ENCODE results near the gene CHCHD6.

Gene CHCHD6

DNA sequence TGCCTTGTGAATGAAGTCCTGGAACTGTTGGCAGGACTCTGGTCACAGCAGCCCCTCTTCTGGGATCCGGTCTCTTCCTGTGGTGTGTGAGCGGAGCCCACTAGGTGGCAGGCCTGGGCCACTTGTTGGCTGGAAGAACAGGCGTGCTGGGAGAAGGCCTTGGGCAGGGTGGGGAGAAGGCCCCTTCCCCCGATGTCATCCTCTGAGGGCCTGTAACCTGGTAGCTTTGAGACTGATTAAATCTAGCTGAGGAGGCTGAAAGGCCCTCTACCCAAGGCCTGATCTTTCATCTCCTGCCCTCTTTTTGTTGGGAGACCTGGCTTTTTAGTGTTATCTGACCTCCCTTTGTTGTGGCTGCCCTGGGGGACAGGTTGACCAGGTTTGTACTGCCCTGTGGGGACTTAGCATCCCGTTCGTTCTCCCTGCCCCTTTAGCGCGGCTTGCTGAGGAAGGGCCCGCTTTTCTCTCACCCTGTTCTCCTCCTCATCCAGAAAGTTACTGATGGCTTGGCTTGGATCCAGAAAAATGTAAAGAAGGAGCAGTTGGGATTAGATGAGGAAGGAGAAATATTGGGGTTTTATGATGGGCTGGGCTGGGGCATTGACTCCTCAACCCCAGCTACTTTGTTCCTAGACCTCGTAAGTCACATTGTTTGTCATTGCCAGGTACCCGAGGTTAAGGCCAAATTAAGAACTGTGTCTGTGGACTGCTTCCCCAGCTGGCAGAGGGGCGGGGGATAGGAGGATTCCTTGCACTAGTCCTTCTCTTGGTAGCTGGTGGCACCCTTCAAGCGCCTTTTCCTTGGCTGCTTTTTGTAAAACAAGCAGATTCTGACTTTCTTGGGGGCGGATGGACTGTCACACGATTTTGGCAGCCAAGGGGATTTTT is 48.5 kb downstream of the CHCHD6 start:
- Histone ChIP-seq H3K4me1 (ENCODE audit: control insufficient read depth, insufficient read depth, low read length) (peaks cover 14% of the 10 kb centered on the region), H3K4me3 (ENCODE audit: low read length) (no peak overlapping the region), H3K36me3 (ENCODE audit: control insufficient read depth, insufficient read depth, low read length) (no peaks in the 10 kb centered on the region), H3K27me3 (ENCODE audit: control insufficient read depth, insufficient read depth, low read length) (no peaks in the 10 kb centered on the region), H3K9me3 (ENCODE audit: control insufficient read depth, low read length) (no peaks in the 10 kb centered on the region), H3K9ac (ENCODE audit: low read length) (no peak overlapping the region)

DNA sequence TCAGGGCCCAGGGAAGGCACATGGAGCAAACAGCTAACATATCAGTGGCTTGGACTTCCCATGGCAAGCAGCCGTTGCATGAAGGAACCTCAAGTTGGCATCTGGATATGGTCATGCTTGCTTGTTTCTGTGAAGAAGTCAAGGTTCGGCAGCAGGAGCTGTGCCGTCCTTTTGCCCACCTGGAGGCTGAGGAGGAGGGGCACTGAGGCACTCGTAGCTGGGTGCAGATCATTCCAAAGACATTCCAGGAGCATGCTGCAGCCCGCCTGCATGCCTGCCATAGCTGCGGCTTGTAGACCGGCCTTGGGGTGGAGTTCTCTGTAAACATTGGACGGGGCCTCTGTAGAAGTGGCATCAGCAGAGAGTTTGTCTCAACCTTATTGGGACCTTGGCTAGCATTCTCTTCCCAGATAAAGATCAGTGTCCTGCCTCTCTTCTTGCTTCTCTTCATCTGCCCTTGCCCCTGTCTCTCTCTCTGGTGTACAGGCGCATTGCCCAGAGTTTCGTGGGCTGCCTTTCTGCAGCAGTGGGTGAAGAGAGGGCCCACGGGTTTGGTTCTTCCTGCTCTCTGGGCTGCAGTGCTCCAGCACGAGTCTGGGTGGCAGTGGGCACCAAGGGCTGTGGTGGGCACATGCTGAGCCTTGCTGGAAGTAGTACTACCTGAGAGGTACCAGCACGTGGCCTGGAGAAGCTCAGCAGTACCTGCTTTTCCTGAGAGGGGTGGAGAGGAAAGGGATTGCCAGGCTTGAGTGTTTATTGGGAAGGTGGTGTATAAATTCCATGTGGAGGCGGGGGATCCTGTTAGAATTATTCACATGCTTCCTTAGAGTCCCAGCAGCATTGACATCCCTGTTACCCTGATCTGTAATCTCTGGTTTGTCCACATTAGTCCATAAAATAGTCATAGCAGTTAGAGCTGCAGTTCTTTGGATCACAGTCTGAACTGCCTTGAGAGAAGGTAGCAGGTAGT is 49.4 kb downstream of the CHCHD6 start:
- Histone ChIP-seq H3K9me3 (ENCODE audit: control insufficient read depth, low read length) (no peaks in the 10 kb centered on the region), H3K36me3 (ENCODE audit: control insufficient read depth, insufficient read depth, low read length) (no peaks in the 10 kb centered on the region), H3K4me1 (ENCODE audit: control insufficient read depth, insufficient read depth, low read length) (peaks cover 14% of the 10 kb centered on the region), H3K27me3 (ENCODE audit: control insufficient read depth, insufficient read depth, low read length) (no peaks in the 10 kb centered on the region), H3K4me3 (ENCODE audit: low read length) (no peak overlapping the region), H3K9ac (ENCODE audit: low read length) (no peak overlapping the region)

DNA sequence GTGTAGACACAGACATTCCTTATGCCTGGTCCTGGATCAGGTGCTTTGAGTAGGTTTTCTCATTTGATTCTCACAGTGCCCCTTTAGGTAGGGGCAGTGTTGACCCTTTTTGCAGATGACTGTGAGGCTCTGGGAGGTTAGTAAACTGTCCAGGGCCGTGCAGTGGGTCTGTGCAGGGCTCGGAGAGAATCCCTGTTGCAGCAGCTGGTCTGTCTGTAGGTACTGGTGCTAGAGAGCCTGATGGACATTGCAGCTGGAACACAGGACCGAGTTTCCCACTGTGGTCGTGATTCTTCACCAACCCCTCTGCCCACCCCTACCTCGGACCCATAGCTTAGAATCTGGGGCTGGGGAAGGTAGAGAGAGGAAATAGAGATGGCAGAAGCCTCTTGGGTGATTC is 51.8 kb downstream of the CHCHD6 start:
- H3K36me3 ChIP-seq (ENCODE audit: control insufficient read depth, insufficient read depth, low read length): no peaks in the 10 kb centered on the region
- no peak overlapping the region for H3K4me3 ChIP-seq (ENCODE audit: low read length)
- H3K9me3 ChIP-seq (ENCODE audit: control insufficient read depth, low read length): no peaks in the 10 kb centered on the region
- peaks cover 8% of the 10 kb centered on the region for H3K4me1 ChIP-seq (ENCODE audit: control insufficient read depth, insufficient read depth, low read length)
- H3K9ac ChIP-seq (ENCODE audit: low read length): no peak overlapping the region
- H3K27me3 ChIP-seq (ENCODE audit: control insufficient read depth, insufficient read depth, low read length): no peaks in the 10 kb centered on the region

DNA sequence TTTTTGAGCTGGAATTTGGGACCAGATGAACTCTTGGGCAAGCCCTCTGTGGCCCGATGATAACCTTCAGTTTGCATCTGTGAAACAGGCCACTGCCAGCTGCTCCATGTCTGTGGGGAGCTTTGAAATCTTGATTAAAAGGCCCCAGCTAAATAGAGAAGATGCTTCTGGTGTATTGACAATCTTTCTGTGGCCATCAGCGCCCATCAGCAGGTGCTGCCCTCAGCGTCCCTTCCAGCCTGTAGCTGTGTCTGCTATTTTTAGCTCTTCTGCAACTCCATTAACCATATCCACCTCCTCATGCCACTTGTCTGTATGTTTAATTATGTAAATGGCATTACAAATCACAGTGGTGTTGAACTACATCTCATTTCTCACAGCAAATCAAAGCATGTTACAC is 54.0 kb downstream of the CHCHD6 start:
- Histone ChIP-seq H3K4me3 (ENCODE audit: low read length) (no peak overlapping the region), H3K9me3 (ENCODE audit: control insufficient read depth, low read length) (no peaks in the 10 kb centered on the region), H3K9ac (ENCODE audit: low read length) (no peak overlapping the region), H3K4me1 (ENCODE audit: control insufficient read depth, insufficient read depth, low read length) (no peaks in the 10 kb centered on the region), H3K36me3 (ENCODE audit: control insufficient read depth, insufficient read depth, low read length) (no peaks in the 10 kb centered on the region), H3K27me3 (ENCODE audit: control insufficient read depth, insufficient read depth, low read length) (no peaks in the 10 kb centered on the region)

DNA sequence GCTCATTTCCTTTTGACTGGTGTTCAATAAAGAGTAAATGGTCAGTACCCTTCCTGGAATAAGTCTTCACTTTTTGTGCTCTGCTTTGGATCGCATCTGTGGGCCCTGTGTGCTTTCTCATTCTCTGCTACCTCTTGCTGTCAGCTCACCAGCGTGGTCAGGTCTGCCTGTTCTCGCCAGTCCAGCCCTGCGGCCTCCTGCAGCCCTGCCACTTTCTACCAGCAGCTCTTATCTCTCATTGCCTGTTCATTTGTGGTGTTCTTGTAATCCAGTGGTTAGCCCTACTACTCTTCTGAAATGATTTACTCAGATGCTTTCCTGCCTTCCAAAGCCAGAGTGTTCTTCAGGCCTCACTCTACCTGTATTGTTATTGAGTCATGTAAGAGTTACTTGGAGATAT is 54.8 kb downstream of the CHCHD6 start:
- Histone ChIP-seq H3K27me3 (ENCODE audit: control insufficient read depth, insufficient read depth, low read length) (no peaks in the 10 kb centered on the region), H3K36me3 (ENCODE audit: control insufficient read depth, insufficient read depth, low read length) (no peaks in the 10 kb centered on the region), H3K9me3 (ENCODE audit: control insufficient read depth, low read length) (no peaks in the 10 kb centered on the region), H3K9ac (ENCODE audit: low read length) (no peak overlapping the region), H3K4me1 (ENCODE audit: control insufficient read depth, insufficient read depth, low read length) (no peaks in the 10 kb centered on the region), H3K4me3 (ENCODE audit: low read length) (no peak overlapping the region)

DNA sequence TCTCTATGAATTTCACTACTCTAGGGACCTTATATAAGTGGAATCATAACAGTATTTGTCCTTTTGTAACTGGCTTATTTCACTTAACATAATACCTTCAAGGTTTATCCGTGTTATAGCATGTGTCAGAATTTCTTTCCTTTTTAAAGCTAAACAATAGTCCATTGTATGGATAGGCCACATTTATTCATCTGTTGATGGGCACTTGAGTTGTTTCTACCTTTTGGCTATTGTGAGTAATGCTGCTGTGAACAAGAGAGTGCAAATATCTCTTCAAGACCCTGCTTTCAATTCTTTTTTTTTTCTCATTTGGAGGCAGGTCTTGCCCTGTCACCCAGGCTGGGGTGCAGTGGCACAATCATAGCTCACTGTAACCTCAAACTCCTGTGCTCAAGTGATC is 56.5 kb downstream of the CHCHD6 start:
- Histone ChIP-seq H3K9me3 (ENCODE audit: control insufficient read depth, low read length) (no peaks in the 10 kb centered on the region), H3K36me3 (ENCODE audit: control insufficient read depth, insufficient read depth, low read length) (no peaks in the 10 kb centered on the region), H3K9ac (ENCODE audit: low read length) (no peak overlapping the region), H3K27me3 (ENCODE audit: control insufficient read depth, insufficient read depth, low read length) (no peaks in the 10 kb centered on the region), H3K4me3 (ENCODE audit: low read length) (no peak overlapping the region), H3K4me1 (ENCODE audit: control insufficient read depth, insufficient read depth, low read length) (no peaks in the 10 kb centered on the region)

DNA sequence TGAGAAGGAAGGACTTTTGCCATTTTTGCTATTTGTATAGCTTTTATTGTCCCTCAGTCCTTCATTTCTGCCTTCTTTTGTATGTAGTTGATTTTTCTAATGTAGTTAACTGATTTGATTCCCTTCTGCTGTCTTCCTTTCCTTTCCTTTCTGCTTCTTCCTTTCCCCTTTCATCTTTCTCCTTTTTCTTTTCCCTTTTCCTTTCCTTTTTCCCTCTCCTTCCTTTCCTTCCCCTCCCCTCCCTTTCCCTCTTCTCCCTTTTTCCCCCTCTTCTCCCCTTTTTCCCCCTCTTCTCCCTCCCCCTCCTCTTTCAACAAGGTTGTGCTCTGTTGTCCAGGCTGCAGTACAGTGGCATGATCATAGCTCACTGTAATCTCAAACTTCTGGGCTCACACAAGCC is 59.0 kb downstream of the CHCHD6 start:
- Histone ChIP-seq H3K36me3 (ENCODE audit: control insufficient read depth, insufficient read depth, low read length) (no peaks in the 10 kb centered on the region), H3K4me3 (ENCODE audit: low read length) (no peak overlapping the region), H3K9me3 (ENCODE audit: control insufficient read depth, low read length) (no peaks in the 10 kb centered on the region), H3K27me3 (ENCODE audit: control insufficient read depth, insufficient read depth, low read length) (no peaks in the 10 kb centered on the region), H3K9ac (ENCODE audit: low read length) (no peak overlapping the region), H3K4me1 (ENCODE audit: control insufficient read depth, insufficient read depth, low read length) (no peaks in the 10 kb centered on the region)

DNA sequence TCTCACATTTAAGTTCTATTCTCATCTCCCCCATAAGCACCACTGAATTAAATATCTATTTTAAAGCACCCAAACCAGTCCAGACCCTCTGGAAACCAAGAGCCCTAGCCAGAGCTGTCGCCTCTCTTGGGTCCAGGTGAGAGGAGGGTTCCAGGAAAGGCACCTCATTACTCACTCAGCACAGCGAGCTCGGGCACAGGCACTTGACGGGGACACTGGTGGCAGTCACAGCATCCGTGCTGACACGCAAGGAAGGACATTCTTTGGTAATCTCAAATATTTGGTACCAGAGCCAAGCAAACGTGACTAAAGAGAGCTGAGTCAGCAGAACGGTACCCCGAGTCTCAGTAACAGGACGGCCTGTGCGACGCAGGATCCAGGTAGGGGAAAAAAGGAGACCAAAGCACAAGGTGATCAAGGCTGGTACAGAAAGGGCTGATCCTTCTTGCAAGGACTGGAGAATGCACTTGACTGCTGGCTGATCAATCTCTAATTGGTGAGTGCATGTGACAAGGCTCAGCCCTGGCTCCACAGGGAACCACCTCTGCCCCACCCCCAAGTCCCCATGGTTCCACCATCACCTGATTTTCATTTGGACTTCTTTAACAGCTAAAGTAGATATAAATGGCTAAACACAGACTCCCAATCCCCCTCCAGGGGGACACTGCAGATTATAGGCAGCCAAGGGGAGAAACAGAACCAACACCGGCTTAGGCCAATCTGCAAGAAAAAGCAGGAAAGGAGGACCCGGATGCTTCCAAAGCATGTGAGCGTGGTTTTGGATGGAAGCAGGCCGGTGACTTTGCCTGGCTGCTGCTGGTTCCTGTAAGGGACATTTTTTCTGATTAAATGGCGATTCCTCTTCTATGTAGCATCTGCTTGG is 61.4 kb downstream of the CHCHD6 start:
- H3K4me1 ChIP-seq (ENCODE audit: control insufficient read depth, insufficient read depth, low read length): no peaks in the 10 kb centered on the region
- H3K27me3 ChIP-seq (ENCODE audit: control insufficient read depth, insufficient read depth, low read length): no peaks in the 10 kb centered on the region
- H3K4me3 ChIP-seq (ENCODE audit: low read length): no peak overlapping the region
- H3K9ac ChIP-seq (ENCODE audit: low read length): no peak overlapping the region
- H3K36me3 ChIP-seq (ENCODE audit: control insufficient read depth, insufficient read depth, low read length): no peaks in the 10 kb centered on the region
- no peaks in the 10 kb centered on the region for H3K9me3 ChIP-seq (ENCODE audit: control insufficient read depth, low read length)

DNA sequence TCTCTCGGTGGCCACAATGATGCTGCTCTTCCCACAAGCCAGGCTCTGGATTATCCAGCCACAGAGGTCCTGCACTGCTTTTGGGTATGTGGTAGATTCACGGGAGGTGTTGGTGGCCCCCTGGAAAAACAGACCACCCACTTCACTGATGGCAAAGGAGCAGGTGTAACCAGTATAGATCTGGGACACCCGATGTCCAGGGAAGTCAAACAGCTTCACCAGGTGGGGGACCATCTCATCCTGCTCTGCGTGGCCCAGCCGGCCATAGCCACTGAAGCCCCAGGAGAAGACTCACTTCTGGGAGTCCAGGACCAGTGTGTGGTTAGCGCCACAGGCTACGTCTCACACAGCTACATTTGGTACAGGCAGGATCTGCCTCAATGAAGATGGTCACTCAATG is 62.6 kb downstream of the CHCHD6 start:
- Histone ChIP-seq H3K27me3 (ENCODE audit: control insufficient read depth, insufficient read depth, low read length) (no peaks in the 10 kb centered on the region), H3K36me3 (ENCODE audit: control insufficient read depth, insufficient read depth, low read length) (no peaks in the 10 kb centered on the region), H3K4me1 (ENCODE audit: control insufficient read depth, insufficient read depth, low read length) (no peaks in the 10 kb centered on the region), H3K9me3 (ENCODE audit: control insufficient read depth, low read length) (no peaks in the 10 kb centered on the region), H3K9ac (ENCODE audit: low read length) (no peak overlapping the region), H3K4me3 (ENCODE audit: low read length) (no peak overlapping the region)

DNA sequence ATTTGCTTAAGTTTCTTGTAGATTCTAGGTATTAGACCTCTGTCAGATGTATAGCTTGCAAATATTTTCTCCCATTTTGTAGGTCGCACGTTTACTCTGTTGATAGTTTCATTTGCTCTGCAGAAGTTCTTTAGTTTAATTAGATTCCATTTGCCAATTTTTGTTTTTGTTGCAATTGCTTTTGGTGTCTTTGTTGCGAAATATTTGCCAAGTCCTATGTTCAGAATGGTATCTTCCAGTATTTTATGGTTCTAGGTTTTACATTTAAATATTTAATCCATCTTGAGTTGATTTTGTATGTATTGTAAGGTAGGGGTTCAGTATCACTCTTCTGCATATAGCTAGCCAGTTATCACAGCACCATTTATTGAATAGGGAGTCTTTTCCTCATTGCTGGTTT is 64.9 kb downstream of the CHCHD6 start:
- Histone ChIP-seq H3K36me3 (ENCODE audit: control insufficient read depth, insufficient read depth, low read length) (no peaks in the 10 kb centered on the region), H3K9ac (ENCODE audit: low read length) (no peak overlapping the region), H3K4me1 (ENCODE audit: control insufficient read depth, insufficient read depth, low read length) (no peaks in the 10 kb centered on the region), H3K4me3 (ENCODE audit: low read length) (no peak overlapping the region), H3K27me3 (ENCODE audit: control insufficient read depth, insufficient read depth, low read length) (no peaks in the 10 kb centered on the region), H3K9me3 (ENCODE audit: control insufficient read depth, low read length) (no peaks in the 10 kb centered on the region)

DNA sequence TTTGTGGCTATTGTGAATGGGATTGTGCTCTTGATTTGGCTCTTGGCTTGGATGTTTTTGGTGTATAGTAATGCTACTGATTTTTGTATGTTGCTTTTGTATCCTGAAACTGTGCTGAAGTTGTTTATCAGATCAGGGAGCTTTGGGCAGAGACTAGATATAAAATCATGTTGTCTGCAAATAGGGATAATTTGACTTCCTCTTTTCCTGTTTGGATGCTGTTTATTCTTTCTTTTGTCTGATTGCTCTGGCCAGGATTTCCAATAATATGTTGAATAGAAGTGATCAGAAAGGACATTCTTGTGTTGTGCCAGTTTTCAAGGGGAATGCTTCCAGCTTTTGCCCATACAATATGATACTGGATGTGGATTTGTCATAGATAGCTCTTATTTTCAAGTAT is 66.1 kb downstream of the CHCHD6 start:
- no peak overlapping the region for H3K9ac ChIP-seq (ENCODE audit: low read length)
- H3K36me3 ChIP-seq (ENCODE audit: control insufficient read depth, insufficient read depth, low read length): no peaks in the 10 kb centered on the region
- H3K27me3 ChIP-seq (ENCODE audit: control insufficient read depth, insufficient read depth, low read length): no peaks in the 10 kb centered on the region
- H3K9me3 ChIP-seq (ENCODE audit: control insufficient read depth, low read length): no peaks in the 10 kb centered on the region
- H3K4me3 ChIP-seq (ENCODE audit: low read length): no peak overlapping the region
- peaks cover 6% of the 10 kb centered on the region for H3K4me1 ChIP-seq (ENCODE audit: control insufficient read depth, insufficient read depth, low read length)

All from mucosa of stomach (tissue), 1 donor.